Stimulated activated CD8-positive, alpha-beta memory T cell treated with anti-CD3 and anti-CD28 coated beads, Interleukin-4, amount 100 ng/mL, for 1 hour (primary cell): ENCODE results near the gene MYLK2.
"Not testable (repeated sequence)": the region's sequence is repeated elsewhere in the genome, so short reads cannot be mapped to it uniquely, and the experiment has no call there.

Experiments
- DNase-seq, 2 donors: peaks; one replicate each; pipeline ENCODE4 v3.0.0-alpha.2; 2020; ENCODE audit warnings: low read depth in 2 of 2, low spot score in 1 of 2

MYLK2 gene

DNA sequence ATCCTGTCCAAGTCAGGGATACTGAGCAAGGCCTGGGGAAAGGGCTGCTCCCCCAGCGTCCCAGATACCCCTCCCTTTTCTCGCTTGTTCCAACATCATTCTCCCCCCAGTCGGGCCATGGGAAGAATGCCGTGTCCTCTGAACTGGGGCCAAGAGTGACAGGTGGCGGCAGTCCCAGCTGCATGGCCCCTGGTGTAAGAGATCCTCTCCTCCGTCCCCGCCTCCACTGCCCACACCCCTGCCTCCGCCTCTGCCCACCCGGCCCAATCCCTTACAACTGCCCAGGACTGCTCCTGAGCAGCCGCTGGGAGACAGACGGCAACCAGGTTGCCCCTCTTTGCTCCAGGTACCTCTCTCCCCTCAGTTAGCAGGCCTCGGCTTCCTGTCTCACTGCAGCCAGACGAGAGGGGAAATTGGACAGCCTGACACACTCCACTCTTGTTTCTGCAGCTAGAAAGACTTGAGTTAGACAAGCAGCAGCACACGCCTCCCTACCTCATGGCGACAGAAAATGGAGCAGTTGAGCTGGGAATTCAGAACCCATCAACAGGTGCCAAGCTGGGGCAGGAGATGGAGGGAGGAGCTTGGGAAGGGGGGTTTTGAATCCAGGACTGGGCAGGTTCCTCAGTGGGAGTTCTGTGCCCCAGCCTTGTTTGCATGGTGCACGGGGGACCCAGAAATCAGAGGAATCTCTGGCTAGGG lies at the start of gene MYLK2:
Gene MYLK2 (plus strand): TSS at position 274 of the 702 bp plus-strand sequence. CDS start 225 bp downstream, at position 499.
- no peak for DNase-seq

DNA sequence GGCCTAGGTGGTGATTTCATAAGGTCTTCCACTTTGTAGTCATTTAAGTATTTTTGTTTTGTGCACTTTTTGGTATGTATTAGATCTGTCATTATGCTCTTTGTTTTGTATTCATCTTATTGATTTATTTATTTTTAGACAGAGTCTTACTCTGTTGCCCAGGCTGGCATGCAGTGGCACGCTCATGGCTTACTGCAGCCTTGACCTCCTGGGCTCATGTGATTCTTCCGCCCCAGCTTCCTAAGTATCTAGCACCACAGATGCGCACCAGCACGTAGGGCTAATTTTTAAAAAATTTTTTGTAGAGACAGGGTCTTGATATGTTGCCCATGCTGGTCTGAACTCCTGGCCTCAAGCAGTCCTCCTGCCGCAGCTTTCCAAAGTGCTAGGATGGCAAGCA lies 49.5 kb upstream of the MYLK2 start:
- no peak for DNase-seq

DNA sequence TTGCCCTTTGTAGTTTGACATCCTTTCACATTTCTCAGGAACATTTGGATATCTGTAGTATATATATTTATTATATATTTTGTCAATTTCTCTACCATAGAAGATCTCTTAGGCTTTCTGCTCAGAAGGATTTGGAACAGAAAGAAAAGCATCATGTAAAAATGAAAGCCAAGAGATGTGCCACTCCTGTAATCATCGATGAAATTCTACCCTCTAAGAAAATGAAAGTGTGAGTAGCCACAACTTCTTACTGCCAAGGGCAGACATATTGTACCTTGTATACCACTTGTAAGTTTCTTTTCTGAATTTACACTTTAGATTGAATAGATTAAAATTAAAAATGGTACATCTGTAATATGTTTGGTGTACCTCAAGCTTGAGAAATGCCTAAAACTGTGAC lies 48.9 kb upstream of the MYLK2 start:
- no peak for DNase-seq

DNA sequence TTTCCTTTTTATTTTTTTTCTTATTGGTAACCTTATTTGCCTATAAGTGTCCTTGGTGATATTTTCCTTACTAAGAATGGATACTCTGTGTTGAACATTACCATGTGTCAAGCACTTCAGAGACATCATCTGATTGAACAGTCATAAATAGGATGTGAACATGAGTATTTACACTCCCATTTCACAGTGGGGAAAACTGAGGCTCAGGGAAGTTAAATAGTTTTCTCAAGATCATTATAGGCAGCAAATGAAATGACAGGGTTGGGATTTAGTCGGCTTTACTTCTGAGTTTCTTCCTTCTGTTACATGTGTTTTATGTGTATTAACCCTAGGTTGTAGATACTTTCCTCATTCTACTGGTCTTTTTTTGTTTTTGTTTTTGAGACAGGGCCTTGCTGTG lies 44.7 kb upstream of the MYLK2 start:
- no peak for DNase-seq

DNA sequence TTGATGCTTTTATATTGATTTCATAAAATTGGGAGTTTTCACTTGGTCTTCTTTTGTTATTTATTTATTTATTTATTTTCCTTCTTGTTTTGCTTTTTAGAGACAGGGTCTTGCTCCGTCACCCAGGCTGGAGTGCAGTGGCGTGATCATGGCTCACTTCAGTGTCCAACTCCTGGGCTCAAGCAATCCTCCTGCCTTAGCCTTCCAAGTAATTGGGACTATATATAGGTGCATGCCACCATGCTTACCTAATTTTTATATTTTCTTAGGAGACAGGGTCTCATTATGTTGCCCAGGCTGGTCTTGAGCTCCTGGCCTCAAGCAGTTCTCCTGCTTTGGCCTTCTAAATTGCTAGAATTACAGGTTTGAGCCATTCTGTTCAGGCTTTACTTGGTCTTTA lies 38.3 kb upstream of the MYLK2 start:
- DNase-seq: no peak

DNA sequence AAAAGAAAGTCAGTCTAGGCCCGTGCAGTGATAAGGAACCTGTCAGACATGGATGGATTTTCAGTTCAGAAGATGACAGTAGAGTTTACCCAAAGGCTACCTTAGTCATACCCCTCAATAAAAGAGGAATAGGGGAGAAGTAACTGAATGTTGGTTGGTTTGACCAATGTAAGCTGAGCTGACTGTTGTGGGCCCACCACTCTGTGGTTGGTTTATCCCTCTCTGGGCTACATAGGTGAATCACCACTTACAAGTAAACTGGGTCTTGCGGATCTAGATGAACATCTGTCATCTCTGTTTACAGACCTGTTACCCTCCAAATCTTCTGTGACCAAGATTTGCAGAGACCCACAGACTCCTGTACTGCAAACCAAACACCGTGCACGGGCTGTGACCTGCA lies 37.2 kb upstream of the MYLK2 start:
- DNase-seq: no peak

DNA sequence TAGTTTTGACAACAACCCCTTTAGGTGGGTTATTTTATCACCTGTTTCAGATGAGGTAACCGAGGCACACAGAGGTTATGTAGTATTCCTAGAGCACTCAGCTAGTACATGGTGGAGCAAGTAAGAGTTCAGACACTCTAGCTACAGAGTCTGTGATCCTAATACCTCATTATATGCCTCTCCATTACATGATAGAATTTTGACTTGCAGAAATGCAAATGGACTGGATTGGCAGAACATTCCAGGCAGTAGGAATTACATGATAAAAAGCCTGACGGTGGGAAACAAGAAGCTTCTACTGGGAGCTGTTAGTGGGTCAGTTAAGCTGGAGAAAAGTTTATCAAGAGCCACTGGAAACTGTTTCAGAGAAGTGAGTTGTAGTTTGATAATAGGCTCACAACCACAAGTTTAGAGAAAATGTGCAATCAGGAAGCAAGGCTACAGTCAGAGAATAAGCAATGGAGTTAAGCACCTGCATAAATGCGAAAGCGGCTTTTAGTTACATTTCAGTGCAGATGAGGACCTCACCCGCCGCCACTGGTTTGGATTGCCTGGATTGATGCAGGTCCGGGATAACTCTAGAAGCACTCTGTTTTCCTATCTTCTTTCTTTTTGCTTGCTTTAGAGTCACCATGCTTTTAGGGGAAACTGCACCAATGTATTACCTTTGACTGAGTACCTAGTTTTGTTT lies 34.7 kb upstream of the MYLK2 start:
- DNase-seq: no peak

DNA sequence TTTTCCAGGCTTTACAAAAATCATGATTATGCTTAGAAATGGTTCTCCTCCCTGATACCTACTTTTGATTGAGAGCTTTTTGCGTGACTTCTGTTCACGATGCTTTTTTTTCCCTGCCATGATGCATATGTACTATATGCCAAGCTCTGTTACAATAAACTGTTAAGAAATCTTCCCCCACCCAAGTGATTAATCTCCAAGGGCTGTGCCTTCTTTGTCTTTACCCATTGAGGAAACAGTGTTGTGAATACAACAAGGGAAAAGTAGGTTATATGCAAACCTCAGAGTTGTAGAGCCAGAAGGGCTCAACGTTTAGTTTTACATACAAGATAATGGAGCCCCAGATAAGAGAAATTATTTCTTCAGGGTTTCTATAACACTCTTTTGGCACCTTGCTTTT lies 34.1 kb upstream of the MYLK2 start:
- no peak for DNase-seq

DNA sequence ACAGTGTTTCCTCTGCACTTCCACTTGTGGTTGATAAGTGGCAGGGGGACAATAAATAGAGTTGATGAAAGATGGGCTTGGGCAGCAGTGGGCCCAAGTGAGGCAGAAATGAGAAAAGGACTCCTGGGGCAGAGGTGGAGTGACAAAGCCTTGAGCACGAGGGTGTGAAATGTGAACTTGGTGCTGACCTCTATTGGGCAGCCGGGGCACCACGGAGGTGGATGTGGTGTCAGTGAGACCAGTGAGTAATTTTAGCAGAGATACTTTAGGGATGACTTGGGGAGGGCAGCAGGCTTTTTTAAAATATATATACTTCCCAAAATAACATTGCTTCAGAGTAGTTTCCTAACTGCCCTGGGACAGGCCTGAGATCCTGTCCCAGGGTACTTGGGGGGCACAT lies 30.6 kb upstream of the MYLK2 start:
- DNase-seq: no peak

DNA sequence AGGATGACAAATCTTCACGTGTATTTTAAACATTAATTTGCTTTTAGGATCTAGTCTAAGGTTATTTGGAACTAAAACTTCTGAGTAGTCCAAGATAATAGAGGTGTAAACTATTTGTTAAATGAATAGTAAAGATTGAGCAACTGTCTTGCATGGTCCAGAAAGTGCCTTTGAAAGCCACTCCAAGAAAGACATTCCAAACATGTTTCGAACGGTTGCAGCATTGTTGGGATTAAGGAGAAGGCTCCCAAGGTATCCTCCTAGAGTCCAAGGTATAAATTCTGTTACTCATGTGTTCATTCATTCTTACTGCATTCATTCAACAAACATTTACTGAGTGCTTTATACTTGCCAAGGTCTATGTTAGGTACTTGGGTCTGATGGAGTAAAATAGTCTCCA lies 28.8 kb upstream of the MYLK2 start:
- DNase-seq: no peak

DNA sequence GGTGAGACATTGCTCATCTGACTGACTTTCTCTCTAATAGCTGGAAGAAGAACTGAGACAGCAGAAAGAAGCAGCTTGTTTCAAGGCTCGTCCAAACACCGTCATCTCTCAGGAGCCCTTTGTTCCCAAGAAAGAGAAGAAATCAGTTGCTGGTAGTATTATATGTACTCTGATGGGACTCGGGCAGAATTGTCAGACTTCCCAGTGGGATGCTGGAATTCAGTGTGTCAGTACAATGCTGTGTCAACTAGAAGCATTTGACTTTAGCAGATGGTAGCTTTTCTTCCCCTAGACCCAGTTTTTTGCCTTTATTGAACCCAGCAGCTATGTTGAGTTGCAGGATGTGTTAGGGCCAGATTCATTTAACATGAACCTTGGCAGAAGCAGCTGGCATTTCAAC lies 21.8 kb upstream of the MYLK2 start:
- no peak for DNase-seq

DNA sequence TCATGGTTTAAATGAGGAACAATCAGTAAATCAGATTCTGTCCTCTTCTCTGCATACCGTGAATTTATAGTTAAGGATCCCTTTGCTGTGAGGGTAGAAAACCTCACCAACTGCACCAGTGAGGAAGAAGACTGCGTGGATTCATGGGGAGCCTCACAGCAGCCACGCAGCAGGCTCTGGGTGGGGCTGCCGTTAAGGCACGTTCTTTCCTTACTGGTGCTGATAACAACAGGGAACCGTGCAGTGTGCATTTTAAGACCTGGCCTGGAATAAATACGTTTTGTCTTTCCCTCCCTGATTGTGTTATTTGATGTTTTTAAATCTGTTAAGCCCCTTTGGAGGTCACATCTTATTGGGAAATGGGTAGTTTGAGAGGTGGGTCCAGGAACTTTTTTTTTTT lies 17.6 kb upstream of the MYLK2 start:
- no peak for DNase-seq

DNA sequence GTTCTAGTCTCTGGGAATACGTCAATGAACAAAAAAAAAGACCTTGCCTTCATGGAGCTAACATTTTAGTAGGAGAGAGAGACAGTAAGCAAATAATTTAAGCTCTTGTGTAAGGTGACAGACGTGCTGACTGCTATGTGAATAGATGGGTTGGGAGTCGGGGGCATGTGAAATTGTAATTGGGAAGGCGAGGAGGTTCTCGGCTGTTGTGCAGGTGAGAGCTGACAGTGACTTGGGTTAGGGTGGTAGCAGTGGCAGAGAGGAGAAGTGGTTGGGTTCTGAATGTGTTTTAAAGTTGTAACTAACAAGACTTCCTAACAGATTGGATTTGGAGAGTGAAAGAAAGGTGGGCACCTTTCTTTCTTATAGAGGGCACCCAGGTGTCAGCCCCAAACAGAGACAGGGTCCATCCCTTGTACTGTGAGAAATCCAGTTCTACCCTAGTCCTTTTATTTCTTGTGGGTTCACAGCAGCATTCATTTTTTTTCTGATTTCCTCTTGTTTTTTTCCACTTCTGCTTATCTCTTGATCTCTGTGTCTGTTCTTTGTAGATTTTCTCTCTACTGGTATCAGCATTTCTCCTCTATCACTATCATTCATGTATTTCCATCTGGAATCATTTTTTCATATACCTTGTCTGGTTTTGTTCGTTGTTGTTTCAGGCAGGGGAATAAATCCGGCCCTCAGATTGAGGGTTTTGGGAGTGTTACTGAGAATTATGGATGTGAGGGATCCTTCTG lies 15.4 kb upstream of the MYLK2 start:
- DNase-seq: no peak

DNA sequence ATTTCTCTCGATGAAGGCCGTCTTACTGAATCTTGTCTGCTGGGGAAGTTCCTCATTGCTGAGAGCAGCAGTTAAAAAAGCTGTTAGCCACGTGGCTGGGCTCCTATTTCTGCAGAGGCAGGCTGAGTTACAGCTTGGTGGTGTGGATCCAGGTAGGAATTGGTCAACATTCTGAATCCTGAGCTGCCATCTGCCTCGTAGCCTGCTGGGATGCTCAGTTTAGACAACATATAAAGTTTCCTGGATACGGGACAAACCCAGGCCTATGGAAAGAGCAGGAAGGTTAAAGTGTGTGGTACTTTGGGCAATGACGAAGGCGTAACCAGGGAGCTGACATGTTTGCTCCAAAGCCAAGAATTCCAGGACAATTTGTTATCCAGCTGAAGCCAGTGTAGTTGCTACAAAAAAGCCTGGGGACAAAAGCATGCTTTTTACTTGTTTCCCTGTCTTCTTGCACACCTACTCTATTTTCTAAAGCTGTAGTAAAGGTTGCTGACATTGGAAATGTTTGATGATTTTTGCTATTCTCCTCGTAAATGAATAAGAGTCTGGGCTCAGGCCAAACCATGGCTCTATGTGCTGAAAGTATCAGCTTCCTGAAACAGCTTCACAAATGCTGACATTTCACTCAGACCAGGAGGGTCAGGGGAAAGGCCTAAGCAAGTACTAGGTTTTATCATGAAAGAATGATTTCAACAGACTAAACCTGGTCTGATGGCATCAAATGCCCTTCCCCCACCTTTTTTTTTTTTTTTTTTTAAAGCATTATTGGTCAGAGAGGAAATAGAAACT lies 12.4 kb upstream of the MYLK2 start:
- no peak for DNase-seq

DNA sequence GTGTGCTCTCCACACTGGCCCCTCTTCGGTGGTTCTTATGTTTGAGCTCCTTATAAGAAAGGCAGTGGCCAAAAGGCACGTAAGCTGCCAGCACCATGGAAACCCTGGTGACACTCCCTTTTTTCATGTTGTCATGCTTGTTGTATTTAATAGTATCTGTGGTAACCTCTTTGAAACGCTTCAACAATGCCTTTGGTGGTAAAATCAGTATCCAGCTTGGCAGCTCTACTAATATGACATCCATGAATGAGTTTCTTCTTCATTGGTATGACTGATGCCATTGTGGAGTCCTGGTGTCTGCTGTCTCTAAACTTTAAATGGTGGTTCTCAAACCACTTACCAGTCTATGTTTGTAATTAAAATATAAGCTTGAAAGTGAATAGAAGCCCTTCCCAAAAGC lies 10.7 kb upstream of the MYLK2 start:
- DNase-seq: no peak

DNA sequence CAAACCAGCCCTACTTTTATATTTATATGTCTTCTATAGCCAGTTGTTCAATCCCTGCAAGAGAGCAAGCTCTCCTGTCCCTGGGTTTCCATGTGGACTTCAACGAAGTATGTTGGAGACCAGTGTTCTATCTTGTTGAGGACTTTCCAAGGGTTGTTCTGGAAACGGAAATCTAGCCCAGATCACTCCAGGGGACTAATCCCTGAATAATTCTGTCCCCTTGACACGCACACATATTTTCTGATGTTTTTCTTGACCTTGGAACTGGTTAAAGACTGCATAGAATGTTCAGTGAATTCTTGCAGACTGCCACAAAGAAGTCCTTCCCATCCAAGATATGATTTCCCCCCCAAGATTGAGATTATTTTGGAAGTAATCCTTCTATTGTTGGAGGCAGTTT lies 9.5 kb upstream of the MYLK2 start:
- no peak for DNase-seq

DNA sequence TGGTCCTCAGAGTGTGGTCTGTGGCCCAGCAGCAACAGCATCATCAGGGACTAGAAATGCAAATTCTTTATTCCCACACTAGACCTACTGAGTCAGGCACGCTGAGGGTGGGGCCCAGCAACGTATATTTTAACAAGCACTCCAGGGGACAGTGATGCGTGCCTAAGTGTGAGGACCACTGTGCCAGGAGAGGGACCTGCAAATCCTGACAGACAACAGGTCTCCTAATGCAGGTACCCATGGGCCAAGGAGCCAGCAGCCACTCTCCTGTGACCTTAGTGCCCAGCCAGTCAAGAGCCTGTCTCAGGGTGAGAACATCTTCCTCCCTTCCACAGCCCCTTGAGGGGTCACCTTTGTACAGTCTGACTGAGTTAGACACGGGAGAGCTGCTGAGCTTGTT lies 8.0 kb upstream of the MYLK2 start:
- DNase-seq: no peak

DNA sequence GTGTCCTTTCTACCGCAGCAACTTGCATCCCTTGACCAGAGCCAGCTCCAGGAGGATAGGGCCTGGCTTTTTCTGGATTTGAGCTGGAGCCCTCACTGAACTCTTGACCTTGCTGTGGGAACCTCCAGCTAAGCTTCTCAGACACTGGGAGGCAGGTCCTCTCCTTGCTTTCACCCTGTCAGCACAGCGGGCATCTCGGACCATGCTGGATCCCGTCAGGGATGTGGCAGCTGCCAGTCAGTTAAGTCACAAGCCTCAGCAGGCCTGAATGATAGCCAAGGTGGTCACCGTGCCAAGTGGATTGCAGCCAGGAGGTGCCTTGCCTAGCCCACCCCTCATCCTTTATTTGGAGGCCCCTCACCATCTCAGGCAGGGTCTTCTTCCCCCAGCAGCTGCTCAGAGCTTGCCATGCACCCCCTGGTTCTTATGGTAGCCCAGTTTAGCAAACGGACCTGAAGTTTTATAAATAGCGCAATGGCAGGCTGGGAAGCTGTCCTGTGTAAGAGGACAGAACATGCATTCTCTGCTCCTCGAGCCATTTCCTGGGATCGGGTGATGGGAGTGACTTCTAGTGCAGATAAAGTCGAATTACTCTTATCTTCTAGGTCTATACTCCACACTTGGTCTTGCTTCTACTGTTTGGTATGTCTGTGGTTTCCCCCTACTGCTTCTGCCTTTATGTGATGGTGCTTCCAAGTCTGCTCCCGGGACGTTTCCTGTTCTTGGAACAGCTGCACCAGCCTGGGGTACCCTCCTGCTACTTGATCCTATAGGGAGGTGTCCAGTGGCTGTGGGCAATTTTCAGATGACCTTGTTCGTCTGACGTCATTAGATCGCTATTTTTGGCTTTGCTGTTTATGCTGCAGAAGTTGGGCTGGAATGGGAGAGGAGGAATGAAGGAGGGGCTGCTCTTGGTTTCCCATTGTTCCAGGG lies 7.1 kb upstream of the MYLK2 start:
- DNase-seq: no peak

DNA sequence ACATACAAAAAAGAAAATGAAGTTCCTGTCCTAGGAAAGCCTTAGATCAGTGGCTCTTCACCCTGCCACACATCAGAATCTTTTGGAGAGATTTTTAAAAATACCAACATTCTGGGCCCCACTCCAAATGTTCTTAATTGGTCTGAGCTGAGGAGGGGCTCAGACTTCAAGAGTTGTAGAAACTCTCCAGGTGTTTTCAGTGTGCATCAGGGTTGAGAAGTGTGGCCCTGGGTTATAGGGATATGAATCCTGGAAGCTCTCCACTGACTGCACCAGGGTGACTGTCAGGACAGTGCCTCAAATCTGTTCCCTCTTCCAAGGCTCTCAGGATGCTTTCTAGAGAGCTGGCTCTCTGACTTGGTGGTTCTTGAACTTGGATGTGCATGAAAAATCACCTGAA lies 5.5 kb upstream of the MYLK2 start:
- DNase-seq: no peak

DNA sequence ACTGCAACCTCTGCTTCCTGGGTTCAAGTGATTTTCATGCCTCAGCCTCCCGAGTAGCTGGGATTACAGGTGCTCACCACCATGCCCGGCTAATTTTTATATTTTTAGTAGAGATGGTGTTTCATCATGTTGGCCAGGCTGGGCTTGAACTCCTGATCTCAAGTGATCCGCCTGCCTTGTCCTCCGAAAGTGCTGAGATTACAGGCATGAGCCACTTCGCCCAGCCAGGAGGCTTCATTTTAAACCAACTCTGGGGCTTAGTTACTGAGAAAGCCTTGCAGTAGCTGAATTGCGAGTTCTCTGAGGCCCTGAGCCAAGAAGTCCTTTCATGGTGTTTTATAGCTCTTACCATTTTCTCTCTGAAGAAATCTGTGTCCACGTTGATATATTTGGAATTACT lies 5.0 kb upstream of the MYLK2 start:
- DNase-seq: not testable (repeated sequence)
